Esophagus muscularis mucosa (tissue), 4 donors: Measurements from ENCODE around the gene HHATL. TPM values are rescaled to one million over a fixed set of nuclear protein-coding genes. Genes with fewer than 3 reads are reported as not detected.

Experiments used
- DNase-seq: peaks from one replicate; pipeline ENCODE4 v3.0.0-alpha.2; 2017; ENCODE audit errors: extremely low spot score
- H3K27ac ChIP-seq, 4 donors: fragments of 200-600 bp; sonication (generic); replicated peaks in 1 of 4; 1 replicate in 3 of 4; 2 replicates in 1 of 4; pipeline ENCODE4 v1.5.1; 2016 to 2019; ENCODE audit warnings: mild to moderate bottlenecking in 1 of 4
- H3K27me3 ChIP-seq, 4 donors: fragments of 200-600 bp; sonication (generic); one replicate each; pipeline versions ENCODE4 v1.5.1 to v1.6.0; 2016 to 2019
- H3K36me3 ChIP-seq, 4 donors: fragments of 200-600 bp; sonication (generic); one replicate each; pipeline ENCODE4 v1.5.1; 2016 to 2019
- H3K4me1 ChIP-seq, 4 donors: fragments of 200-600 bp; sonication (generic); one replicate each; pipeline ENCODE4 v1.5.1; 2016 to 2019
- H3K4me3 ChIP-seq, 4 donors: fragments of 200-600 bp; sonication (generic); 1 replicate in 2 of 4; 2 replicates in 2 of 4; pipeline ENCODE4 v1.5.1; 2016 to 2019; ENCODE audit warnings: mild to moderate bottlenecking in 4 of 4, moderate library complexity in 1 of 4
- H3K9me3 ChIP-seq, 4 donors: fragments of 200-600 bp; sonication (generic); 1 replicate in 3 of 4; 2 replicates in 1 of 4; pipeline ENCODE4 v1.5.1; 2016 to 2019
- CTCF ChIP-seq, 3 experiments: fragments of 200-600 bp in 2 of 3; fragments of 450-650 bp in 1 of 3; sonication (generic) in 2 of 3; IDR thresholded peaks; one replicate each; pipeline ENCODE4 v1.5.1; 2017 to 2019; ENCODE audit warnings: antibody characterized with exemption in 3 of 3, mild to moderate bottlenecking in 2 of 3, moderate library complexity in 1 of 3
- EP300 ChIP-seq: sonication (generic); formaldehyde crosslinking; IDR thresholded peaks from one replicate; pipeline ENCODE4 v1.6.1; 2017; ENCODE audit warnings: antibody characterized with exemption
- POLR2A ChIP-seq: fragments of 450-650 bp; IDR thresholded peaks from one replicate; pipeline ENCODE4 v1.6.1; 2017; ENCODE audit warnings: antibody characterized with exemption, moderate library complexity, mild to moderate bottlenecking, low read depth
- POLR2AphosphoS5 ChIP-seq, 2 donors: sonication (generic); formaldehyde crosslinking; IDR thresholded peaks; one replicate each; pipeline ENCODE4 v1.6.1; 2017; ENCODE audit warnings: antibody characterized with exemption in 2 of 2
- WGBS: methylation state at CpG from one replicate; pipeline ENCODE4 v1.1.5; 2018; 5-methylcytosine and 5-hydroxymethylcytosine counted together
- intact Hi-C: fragments of 100-400 bp; cut with DNase I; formaldehyde crosslinking; loops from one replicate; pipeline ENCODE4 v1.15.1; 2023
- total RNA-seq, 4 donors: library from RNA; depleted of rRNA; stranded (reverse); fragments of >200 nt; gene quantifications; one replicate each; pipeline versions ENCODE4 v1.1.0 to v1.2.1, GENCODE V29; 2016

Gene HHATL
- total RNA-seq, 4 donors from 2014 or later = 1.5 TPM; not detected in 3

GRCh38 chr3:42655980-42656679, 46.5 kb downstream of the HHATL start:
- TF ChIP-seq CTCF (IDR thresholded peaks at IDR 0.05) (no peak), POLR2AphosphoS5 (IDR thresholded peaks at IDR 0.05) (peak in 1 of 2 donors; percentile 43)
- intact Hi-C loops = no loop called here
- Histone ChIP-seq H3K4me3 (peak overlapping the region in 3 of 4 donors; percentile 82 to 96 (median 93)), H3K27me3 (no peaks in the 10 kb centered on the region), H3K27ac (peak overlapping the region; percentile 91 to 98 (median 96)), H3K36me3 (peaks cover 5 to 29% (median 22%) of the 10 kb centered on the region in 4 donors), H3K9me3 (no peaks in the 10 kb centered on the region), H3K4me1 (peaks cover 58 to 87% (median 78%) of the 10 kb centered on the region in 4 donors)
- 82% methylated on average over 6 of the region's 6 CpGs for WGBS
- peak; percentile 91 for DNase-seq

GRCh38 chr3:42655331-42655888, 47.2 kb downstream of the HHATL start:
- TF ChIP-seq EP300 (no peak), POLR2AphosphoS5 (IDR thresholded peaks at IDR 0.05) (no peak), CTCF (IDR thresholded peaks at IDR 0.05) (no peak), POLR2A (no peak)
- WGBS = 90% methylated on average over 2 of the region's 4 CpGs
- Histone ChIP-seq H3K27ac (peak overlapping the region; percentile 91 to 98 (median 96)), H3K4me3 (peak overlapping the region; percentile 82 to 96 (median 92)), H3K4me1 (peaks cover 57 to 89% (median 83%) of the 10 kb centered on the region in 4 donors), H3K36me3 (peaks cover 5 to 25% (median 21%) of the 10 kb centered on the region in 4 donors), H3K9me3 (no peaks in the 10 kb centered on the region), H3K27me3 (no peaks in the 10 kb centered on the region)
- no peak for DNase-seq
- intact Hi-C loops = no loop called here

GRCh38 chr3:42654331-42655201, 48.0 kb downstream of the HHATL start:
- TF ChIP-seq CTCF (IDR thresholded peaks at IDR 0.05) = no peak
- peak; percentile 3 for TF ChIP-seq POLR2A
- peak; percentile 5 to 39 for TF ChIP-seq POLR2AphosphoS5 (IDR thresholded peaks at IDR 0.05)
- TF ChIP-seq EP300 = no peak
- Histone ChIP-seq H3K27ac (peak overlapping the region; percentile 91 to 98 (median 96)), H3K9me3 (no peaks in the 10 kb centered on the region), H3K36me3 (peaks cover 5 to 22% (median 16%) of the 10 kb centered on the region in 4 donors), H3K27me3 (no peaks in the 10 kb centered on the region), H3K4me1 (peaks cover 48 to 86% (median 80%) of the 10 kb centered on the region in 4 donors), H3K4me3 (peak overlapping the region; percentile 82 to 96 (median 92))
- DNase-seq = no peak
- 2% methylated on average over 29 of the region's 94 CpGs for WGBS
- intact Hi-C loops = loop anchor here (5.0 kb wide), 3 partner anchors 52 to 88 kb away; partner anchors contain the start of genes NKTR and SEC22C

- Histone ChIP-seq H3K27ac (peak within 1 kb of the TSS; percentile 91 to 98 (median 96)), H3K9me3 (no peaks in the 10 kb centered on the region), H3K36me3 (peaks cover 2 to 22% (median 12%) of the 10 kb centered on the region in 4 donors), H3K4me3 (peak within 1 kb of the TSS; percentile 82 to 96 (median 92)), H3K27me3 (no peaks in the 10 kb centered on the region), H3K4me1 (peaks cover 44 to 78% (median 72%) of the 10 kb centered on the region in 4 donors)
- TF ChIP-seq POLR2A = no peak
- TF ChIP-seq POLR2AphosphoS5 (IDR thresholded peaks at IDR 0.05) = peak in 1 of 2 donors; percentile 2
- TF ChIP-seq CTCF (IDR thresholded peaks at IDR 0.05) = no peak
- intact Hi-C loops = loop anchor here (5.0 kb wide), 3 partner anchors 51 to 89 kb away; partner anchors contain the start of genes NKTR and SEC22C
- no peak for DNase-seq
- WGBS = 8% methylated on average over 5 of the region's 31 CpGs
These were observed 48.9 kb downstream of the HHATL start, which contains the start of gene ZBTB47 for GRCh38 chr3:42653560-42654330. Gene ZBTB47, plus strand, starts transcription at chr3:42653697. Its CDS starts 4,659 bp downstream, at chr3:42658356.
